ENCODE results near the gene TSC22D4. TPM values are rescaled to one million over a fixed set of nuclear protein-coding genes. Genes with fewer than 3 reads are reported as not detected.
A peak's percentile ranks its signal among the peaks of the same experiment; 100 is the strongest.

TSC22D4 gene
- total and polyA plus RNA-seq, 9 of the 15 experiments (the other 6 are each of a cell fraction or from before 2014, with no cell fraction given) = 0.37 to 107 (median 28.7) TPM

DNA sequence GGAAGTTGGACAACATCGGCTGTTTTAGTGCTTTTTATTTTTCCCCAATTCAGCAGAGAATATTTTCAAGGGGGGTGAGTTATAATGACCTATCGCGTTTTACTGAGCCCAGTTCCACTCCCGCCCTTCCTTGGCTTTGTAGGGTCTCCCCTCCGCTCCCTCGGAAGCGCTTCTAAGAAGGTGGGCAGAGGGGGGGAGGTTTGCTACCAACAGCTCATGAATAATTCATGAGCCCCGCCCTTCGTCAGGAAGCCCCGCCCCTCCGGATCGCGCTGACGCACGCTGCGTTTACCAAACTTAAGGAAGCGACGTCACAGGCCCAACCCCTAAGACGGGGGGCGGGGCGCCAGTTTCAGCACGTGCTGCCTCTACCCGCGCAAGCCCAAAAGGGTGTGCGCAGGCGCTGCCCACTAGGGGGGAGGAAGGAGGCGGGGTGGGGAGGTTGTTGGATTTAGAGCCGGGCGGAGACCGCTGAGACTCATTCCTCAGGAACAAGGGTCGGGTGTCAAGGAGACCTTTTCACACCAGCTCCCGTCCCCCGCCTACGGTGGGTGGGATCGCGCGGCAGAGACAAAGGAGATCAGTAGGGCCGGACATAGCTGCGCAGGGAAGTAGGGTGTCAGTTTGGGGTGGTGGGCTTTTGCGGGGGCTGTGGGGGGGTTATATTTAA lies 49.9 kb downstream of the TSC22D4 start (continued):
- no peak for TF ChIP-seq NFE2L1 (tag; IDR thresholded peaks at IDR 0.05; ENCODE audit: borderline replicate concordance, low read depth)
- 0 out of 2 replicates have a peak, but pooled peaks have one; percentile 72 for TF ChIP-seq ZNF253 (CRISPR knock-in tag; conservative IDR thresholded peaks at IDR 0.05)
- no peak; the same call in 1 of the 2 replicates for TF ChIP-seq TCF7 (IDR thresholded peaks at IDR 0.05; ENCODE audit: borderline replicate concordance)
- no peak; the same call in 1 of the 2 replicates for TF ChIP-seq HNRNPUL1 (IDR thresholded peaks at IDR 0.05; ENCODE audit: low read length)
- TF ChIP-seq SUPT5H (IDR thresholded peaks at IDR 0.05) = peak; percentile 95
- TF ChIP-seq POLR2A (conservative IDR thresholded peaks at IDR 0.05) = peak; percentile 96
- TF ChIP-seq ZEB2 (IDR thresholded peaks at IDR 0.05) = no peak; the same call in 1 of the 2 replicates
- peak; percentile 60 for TF ChIP-seq NELFE (IDR thresholded peaks at IDR 0.05; ENCODE audit: insufficient read depth, insufficient read length)

- Histone ChIP-seq H3K27ac (ENCODE audit: extremely low read depth, low read depth, low read length) (peak within 1 kb of the TSS; percentile 98), H3K4me3 (peak within 1 kb of the TSS; percentile 82), H3K4me2 (ENCODE audit: insufficient read depth, low read length) (peak within 1 kb of the TSS; percentile 97), H3K4me1 (replicated peaks in 1 of 2; ENCODE audit: control insufficient read depth in 2 of 2, insufficient read depth in 2 of 2, low read length in 2 of 2) (peaks cover 27 to 42% of the 10 kb centered on the region in 2 experiments), H3K9ac (ENCODE audit: insufficient read depth in 1 of 2, low read depth in 2 of 2, low read length in 2 of 2) (peak within 1 kb of the TSS; percentile 96 to 97), H3K9me1 (ENCODE audit: control insufficient read depth, insufficient read depth, low read length) (peaks cover 15% of the 10 kb centered on the region), H3K79me2 (ENCODE audit: control insufficient read depth, insufficient read depth, low read length) (peaks cover 39% of the 10 kb centered on the region), H3K36me3 (ENCODE audit: control insufficient read depth, insufficient read depth, low read length) (peaks cover 30% of the 10 kb centered on the region), H2AFZ (ENCODE audit: low read depth, low read length) (peak within 1 kb of the TSS; percentile 98), H3K9me3 (replicated peaks; ENCODE audit: control insufficient read depth, insufficient read depth, low read depth, low read length) (peaks cover 4% of the 10 kb centered on the region; the same call in 1 of the 2 replicates), H4K20me1 (replicated peaks; ENCODE audit: control insufficient read depth, insufficient read depth, low read length) (peaks cover 19% of the 10 kb centered on the region), H3K27me3 (ENCODE audit: control insufficient read depth in 2 of 2, insufficient read depth in 2 of 2, low read length in 2 of 2) (no peaks in the 10 kb centered on the region)
- no peak for FAIRE-seq
- in situ Hi-C loops (cut with MboI) = no loop called here
- peak; percentile 64 for ATAC-seq
- DNase-seq (ENCODE audit: extremely low read depth in 1 of 4, low spot score in 3 of 4) = peak; percentile 90 to 100 (median 94)
- TSS peak; percentile 35 for BruUV-seq (replicated peaks)
- intact Hi-C loops (cut with micrococcal nuclease) = loop anchor here (2.0 kb wide), 1 partner anchor 16 kb away; no protein-coding TSS in a partner anchor
- ChIA-PET POLR2A (interaction anchor here (0.6 to 3.7 kb wide), 34 partner anchors 9 to 1317 kb away, joined by 3 to 58 read pairs (median 5); partner anchors contain the start of genes FBXO24, LRCH4, MOSPD3 and POP7), CTCF (ENCODE audit: low intra/inter-chr PET ratio) (no interaction called here)
- 2% methylated on average over 64 of the region's 66 CpGs for WGBS (ENCODE audit: insufficient coverage, low coverage, missing lambda C conversion rate)
- TF ChIP-seq KDM1A (IDR thresholded peaks at IDR 0.05) = 0 out of 4 replicates have a peak, but pooled peaks of 1 of the 2 experiments have one; percentile 32
- no peak for TF ChIP-seq ZBTB34 (CRISPR knock-in tag; IDR thresholded peaks at IDR 0.05)
- no peak; a peak in 1 of 4 replicates for TF ChIP-seq RAD21 (CRISPR knock-in tag; conservative IDR thresholded peaks at IDR 0.05 in 1 of 2, IDR thresholded peaks at IDR 0.05 in 1 of 2)
- TF ChIP-seq NFATC3 (IDR thresholded peaks at IDR 0.05) = peak; percentile 60; the same call in 1 of the 2 replicates
- no peak for TF ChIP-seq ESRRB (CRISPR knock-in tag; IDR thresholded peaks at IDR 0.05; ENCODE audit: borderline replicate concordance)
- peak; percentile 89 for TF ChIP-seq RBM22 (IDR thresholded peaks at IDR 0.05; ENCODE audit: low read depth, low read length, poor library complexity, severe bottlenecking)
- TF ChIP-seq ZNF583 (CRISPR knock-in tag; IDR thresholded peaks at IDR 0.05) = no peak
- TF ChIP-seq E2F8 (IDR thresholded peaks at IDR 0.05; ENCODE audit: low read depth, partially characterized antibody) = peak; percentile 97
Observed at GRCh38 chr7:100428199-100428966, 50.6 kb downstream of the TSC22D4 start, which contains the start of gene ZCWPW1. TSS of gene ZCWPW1 (minus strand) at chr7:100428703. CDS start at chr7:100420649, 8,054 bp downstream.

Data from K562 (cell line).